HL-60/S4 treated with phorbol 12-myristate 13-acetate at 8.2 ng/mL for 4 days and 3 days (cell line): Measurements from ENCODE around the gene CEP170.

Experiments used
- in situ Hi-C: fragments of 300-500 bp; cut with MboI; formaldehyde crosslinking; loops from 2 replicates; pipeline ENCODE4 v1.15.0; 2022; ENCODE audit warnings: low sequenced_read_pairs

The CEP170 gene

DNA sequence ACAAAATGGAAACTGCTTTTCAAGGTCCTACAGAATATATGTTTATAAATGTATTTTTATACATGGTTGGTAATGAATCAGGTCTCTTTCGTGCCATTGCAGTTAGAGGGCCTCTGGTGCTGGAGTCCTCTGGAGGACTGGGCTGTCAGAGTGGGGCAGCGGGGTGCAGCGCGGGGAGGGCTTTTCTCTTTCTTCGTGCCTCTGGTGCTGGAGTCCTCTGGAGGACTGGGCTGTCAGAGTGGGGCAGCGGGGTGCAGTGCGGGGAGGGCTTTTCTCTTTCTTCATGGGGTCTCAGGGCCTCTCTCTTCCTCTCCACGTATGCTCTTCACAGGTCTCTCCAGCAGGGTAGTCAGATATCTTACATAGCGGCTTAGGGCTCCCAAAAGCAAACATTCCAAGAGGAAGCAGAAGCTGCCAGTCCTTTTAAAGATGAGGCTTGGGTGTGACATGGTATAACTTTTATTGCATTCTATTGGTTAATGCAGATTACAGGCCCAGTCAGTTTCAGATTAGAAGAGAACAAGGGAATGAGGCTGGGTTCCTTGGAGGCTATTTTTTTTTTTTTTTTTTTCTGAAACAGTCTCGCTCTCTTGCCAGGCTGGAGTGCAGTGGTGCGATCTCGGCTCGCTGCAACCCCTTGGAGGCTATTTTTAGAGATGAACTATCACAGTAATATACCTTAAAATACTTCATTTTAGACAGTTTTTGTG lies 13.8 kb upstream of the CEP170 start:
- in situ Hi-C loops = no loop called here

- in situ Hi-C loops = no loop called here
Measured at GRCh38 chr1:243267914-243268653, 13.0 kb upstream of the CEP170 start.

GRCh38 chr1:243267471-243267880 lies 12.4 kb upstream of the CEP170 start:
- in situ Hi-C loops = no loop called here

GRCh38 chr1:243266231-243266630 lies 11.2 kb upstream of the CEP170 start:
- in situ Hi-C loops = no loop called here

- in situ Hi-C loops = no loop called here
Measured at GRCh38 chr1:243264717-243265116, 9.6 kb upstream of the CEP170 start.

DNA sequence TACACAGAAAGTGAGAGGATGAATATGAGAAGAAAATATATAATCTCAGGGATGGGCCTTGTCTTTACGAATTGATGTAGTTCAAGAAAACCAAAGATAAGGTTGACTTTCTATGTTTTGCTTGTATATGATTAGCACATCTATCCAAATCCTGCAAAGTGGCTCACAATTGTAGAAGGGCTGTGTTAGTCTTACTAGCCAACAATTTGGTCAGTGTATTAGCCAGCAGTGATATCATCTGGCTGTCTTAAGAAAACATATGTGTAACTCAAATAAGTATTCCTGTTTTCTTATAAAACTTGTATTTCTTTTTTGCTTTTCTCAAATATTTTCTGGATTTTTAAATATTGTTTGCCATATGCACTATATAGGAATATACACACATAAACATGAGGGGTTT lies 6.3 kb upstream of the CEP170 start:
- in situ Hi-C loops = no loop called here

DNA sequence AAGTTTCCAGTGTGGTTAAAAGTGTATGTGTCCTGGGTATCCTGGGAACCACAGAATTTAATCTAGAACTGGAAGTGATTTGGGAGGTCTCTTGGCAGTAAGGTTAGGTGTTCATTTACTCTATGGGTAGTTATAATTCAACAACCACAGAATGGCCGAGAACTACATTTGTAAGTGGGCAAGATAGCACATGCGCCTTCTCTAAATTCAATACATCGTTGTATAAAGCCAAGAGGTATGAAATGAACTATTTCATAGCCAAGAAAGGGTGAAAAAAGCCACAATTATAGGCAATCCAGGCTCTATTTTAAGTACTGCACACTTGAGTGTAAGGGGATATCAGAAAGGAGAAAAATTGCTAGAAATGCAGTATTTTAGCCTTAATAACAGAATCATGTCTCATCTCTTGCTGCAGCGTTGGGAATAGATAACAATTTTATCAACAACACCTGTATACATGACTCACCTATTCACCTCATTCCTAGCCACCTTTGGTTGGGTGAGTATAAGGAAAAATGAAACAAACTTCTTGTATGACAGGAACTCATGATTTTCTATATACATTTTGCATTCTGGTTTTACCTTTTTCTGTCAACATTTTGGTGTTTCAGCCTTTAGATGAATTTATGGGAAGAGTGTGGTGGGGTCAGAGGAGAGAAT lies 5.3 kb upstream of the CEP170 start:
- in situ Hi-C loops = no loop called here

GRCh38 chr1:243258731-243259130 lies 3.6 kb upstream of the CEP170 start:
- in situ Hi-C loops = no loop called here

DNA sequence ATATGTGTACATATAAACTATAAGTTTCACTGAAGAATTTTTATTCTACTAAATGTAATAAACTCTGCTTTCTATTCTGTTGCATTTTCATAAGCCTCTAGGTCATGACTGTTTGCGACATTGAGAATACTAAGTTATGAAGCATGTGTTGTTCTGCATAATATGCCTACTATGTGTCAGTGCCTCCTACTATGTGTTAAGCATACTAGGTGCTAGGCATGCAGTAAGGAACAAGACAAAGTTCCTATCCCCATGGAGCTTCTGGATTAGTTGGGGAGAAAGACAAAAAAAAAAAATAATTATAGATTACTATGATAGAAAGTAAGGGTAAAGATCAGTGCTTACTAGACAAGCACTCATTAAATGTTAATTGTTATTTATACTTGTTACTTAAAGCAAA lies 2.1 kb upstream of the CEP170 start:
- in situ Hi-C loops = no loop called here

DNA sequence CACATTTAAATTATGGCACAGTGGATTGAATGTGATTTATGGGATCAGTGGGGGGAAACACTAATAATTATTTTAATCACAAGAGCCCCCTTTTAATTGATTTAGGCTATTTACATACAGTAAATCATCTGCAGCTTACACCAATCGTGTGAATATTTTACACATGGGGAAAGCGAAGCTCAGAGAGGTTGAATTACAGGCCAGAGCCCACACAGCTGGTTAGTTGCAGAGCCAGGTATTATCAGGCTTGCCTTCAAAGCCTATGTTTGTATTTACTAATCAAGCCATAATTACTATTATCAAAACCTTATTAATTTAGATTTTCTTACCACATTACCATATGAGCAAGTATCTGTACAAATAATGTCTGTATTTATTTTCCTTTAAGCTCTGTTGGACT lies 1.5 kb upstream of the CEP170 start:
- in situ Hi-C loops = no loop called here

DNA sequence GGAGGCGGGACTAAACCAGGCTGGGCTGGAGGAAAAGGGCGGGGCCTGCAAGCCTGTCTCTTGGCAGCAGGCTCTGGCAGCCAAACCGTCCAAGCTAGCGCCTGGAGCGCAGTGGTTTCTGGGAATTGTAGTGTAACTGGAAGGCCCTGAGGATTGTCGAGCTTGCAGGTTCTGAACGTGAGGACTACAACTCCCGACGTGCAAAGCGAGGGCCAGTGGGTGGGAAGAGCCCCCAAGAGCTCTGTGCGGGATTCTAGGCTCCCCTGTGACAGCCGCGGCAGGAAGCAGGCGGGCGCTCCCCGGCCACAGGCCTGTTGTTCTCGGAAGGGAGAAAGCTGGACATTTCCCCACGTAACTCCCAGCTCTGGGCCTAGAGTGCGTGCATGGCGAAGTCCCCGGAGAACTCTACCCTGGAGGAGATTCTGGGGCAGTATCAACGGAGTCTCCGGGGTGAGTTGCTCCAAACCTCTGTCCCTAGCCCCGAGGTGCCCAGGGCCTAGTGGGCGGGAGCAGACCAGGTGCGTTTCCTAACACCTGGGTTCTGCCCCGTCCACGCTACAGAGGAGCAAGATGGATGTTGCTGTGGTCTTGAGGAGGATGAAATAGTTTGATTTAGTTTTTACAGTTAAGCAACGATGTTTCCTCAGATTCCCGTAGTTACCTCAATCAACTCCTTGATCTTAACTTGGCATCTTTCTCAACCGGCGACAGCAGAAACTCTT lies 871 bp upstream of the CEP170 start, which contains the start of gene SDCCAG8:
Gene SDCCAG8 (plus strand): TSS at position 251 of the 722 bp plus-strand sequence. CDS start 133 bp downstream, at position 384.
- in situ Hi-C loops = no loop called here

DNA sequence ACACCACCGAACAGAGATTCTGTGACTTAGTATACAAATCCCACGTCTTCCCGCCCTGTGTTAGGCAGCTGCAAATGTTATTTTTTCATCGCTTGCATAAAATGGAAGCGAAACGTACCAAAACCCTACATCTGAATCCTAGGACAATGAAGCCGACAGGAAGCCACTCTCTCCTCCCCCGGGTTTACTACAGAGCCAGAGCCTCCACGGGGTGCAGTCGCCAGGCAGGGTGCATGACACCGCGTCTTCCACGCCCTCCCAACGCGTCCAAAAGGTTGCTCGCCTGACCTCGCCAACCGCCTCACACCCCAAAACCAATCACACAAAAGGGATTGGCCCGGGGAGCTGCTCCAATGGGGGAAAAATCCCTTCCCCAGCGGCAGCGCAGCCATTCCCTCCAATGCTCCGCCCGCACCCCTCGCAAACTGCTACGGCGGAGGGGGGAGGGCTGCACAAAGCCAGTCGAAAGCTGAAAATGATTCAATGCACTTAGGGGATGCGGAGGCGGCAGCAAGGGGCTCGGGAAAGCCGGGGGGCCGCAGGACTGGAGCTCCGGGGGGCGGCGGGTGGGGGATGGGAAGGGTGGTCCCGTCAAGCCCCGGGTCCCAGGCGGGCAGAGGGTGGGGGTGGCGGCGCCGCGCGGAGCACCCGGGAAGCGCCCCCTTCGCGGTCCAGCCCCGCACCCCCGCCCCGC lies 701 bp downstream of the CEP170 start:
- in situ Hi-C loops = no loop called here

- in situ Hi-C loops = no loop called here
Measured at GRCh38 chr1:243253926-243254232, 1.2 kb downstream of the CEP170 start.

GRCh38 chr1:243253211-243253925 lies 1.7 kb downstream of the CEP170 start:
- in situ Hi-C loops = no loop called here

GRCh38 chr1:243251539-243251938 lies 3.5 kb downstream of the CEP170 start:
- in situ Hi-C loops = no loop called here

GRCh38 chr1:243250102-243250501 lies 5.0 kb downstream of the CEP170 start:
- in situ Hi-C loops = no loop called here

DNA sequence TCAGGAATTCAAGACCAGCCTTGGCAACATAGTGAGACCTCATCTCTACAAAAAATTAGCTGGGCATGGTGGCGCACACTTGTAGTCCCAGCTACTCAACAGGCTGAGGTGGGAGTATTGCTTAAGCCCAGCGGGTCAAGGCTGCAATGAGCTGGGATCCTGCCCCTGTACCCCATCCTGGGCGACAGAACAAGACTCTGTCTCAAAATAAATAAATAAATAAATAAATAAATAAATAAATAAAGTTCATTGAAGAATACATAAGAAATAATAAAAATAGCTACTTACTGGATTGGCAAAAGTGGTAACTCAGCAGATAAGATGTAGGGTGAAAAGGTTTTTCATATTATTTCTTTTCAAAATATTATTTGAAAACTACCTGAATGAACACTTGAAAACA lies 5.9 kb downstream of the CEP170 start:
- in situ Hi-C loops = no loop called here

GRCh38 chr1:243247901-243248300 lies 7.2 kb downstream of the CEP170 start:
- in situ Hi-C loops = no loop called here

DNA sequence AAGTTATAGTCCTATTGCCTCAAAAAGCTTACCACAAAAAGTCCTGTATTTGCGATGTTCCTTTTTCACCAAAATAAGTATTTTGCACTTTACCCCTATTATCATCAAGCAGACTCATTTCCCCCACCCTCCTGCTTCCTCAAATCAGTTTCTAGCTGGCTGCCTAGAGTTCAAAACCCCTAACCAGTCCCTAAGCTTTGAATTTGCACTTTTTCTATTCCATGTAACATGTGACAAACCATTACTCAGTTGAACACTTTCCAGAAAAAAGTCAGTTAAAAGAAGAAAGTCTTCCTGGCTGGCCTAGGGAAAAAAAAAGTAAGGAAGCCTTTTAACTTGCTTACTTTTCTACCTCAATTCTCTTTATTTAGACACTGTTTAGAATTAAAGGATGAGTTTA lies 8.2 kb downstream of the CEP170 start:
- in situ Hi-C loops = no loop called here

DNA sequence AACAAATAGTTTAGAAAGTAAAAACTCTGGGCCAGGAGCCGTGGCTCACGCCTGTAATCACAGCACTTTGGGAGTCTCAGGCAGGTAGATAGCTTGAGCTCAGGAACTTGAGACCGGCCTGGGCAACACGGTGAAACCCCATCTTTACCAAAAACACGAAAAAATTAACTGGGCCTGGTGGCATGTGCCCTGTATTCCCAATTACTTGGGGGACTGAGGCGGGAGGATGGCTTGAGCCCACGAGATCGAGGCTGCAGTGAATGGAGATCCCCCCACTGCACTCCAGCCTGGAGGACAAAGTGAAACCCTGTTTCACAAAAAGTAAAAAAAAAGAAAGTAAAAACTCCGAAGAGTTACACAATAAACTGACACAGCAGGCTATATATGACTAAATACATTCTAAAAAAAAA lies 10.6 kb downstream of the CEP170 start:
- in situ Hi-C loops = no loop called here
